GM12872 (cell line): ENCODE measurements around the gene SLC4A9.

Experiments
- TF ChIP-seq, protein P1 (sequence below): IDR thresholded peaks from 3 replicates; pipeline ENCODE4 v1.5.1; 2011; ENCODE audit warnings: low read depth, mild to moderate bottlenecking, low read length, moderate library complexity; ENCODE audit not compliant: insufficient read depth

SLC4A9 gene

DNA sequence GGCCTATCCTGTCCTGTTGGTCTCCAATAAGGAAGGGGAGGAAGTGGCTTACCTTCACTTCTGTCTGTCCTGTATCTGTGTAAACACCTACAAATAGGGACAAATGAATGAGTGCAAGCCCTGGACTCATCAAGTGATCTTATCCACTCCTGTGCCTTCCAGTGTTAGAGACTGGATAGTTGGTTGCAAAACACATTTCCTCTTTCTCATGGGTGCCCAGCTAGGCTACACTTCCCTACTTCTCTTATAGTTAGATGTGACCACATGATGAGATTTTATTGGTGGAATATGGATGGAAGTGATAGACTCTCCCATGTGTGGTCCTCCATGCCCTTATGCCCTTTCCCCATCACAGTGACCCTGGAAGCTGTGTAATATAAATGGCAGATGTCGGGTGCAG, 40.2 kb upstream of the SLC4A9 start:
- TF ChIP-seq, protein P1, sequence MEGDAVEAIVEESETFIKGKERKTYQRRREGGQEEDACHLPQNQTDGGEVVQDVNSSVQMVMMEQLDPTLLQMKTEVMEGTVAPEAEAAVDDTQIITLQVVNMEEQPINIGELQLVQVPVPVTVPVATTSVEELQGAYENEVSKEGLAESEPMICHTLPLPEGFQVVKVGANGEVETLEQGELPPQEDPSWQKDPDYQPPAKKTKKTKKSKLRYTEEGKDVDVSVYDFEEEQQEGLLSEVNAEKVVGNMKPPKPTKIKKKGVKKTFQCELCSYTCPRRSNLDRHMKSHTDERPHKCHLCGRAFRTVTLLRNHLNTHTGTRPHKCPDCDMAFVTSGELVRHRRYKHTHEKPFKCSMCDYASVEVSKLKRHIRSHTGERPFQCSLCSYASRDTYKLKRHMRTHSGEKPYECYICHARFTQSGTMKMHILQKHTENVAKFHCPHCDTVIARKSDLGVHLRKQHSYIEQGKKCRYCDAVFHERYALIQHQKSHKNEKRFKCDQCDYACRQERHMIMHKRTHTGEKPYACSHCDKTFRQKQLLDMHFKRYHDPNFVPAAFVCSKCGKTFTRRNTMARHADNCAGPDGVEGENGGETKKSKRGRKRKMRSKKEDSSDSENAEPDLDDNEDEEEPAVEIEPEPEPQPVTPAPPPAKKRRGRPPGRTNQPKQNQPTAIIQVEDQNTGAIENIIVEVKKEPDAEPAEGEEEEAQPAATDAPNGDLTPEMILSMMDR: no peak

GRCh38 chr5:140321796-140322195, 38.2 kb upstream of the SLC4A9 start:
- TF ChIP-seq, protein P1: no peak

- TF ChIP-seq, protein P1: no peak
Observed at GRCh38 chr5:140322751-140323731, 37.0 kb upstream of the SLC4A9 start.

DNA sequence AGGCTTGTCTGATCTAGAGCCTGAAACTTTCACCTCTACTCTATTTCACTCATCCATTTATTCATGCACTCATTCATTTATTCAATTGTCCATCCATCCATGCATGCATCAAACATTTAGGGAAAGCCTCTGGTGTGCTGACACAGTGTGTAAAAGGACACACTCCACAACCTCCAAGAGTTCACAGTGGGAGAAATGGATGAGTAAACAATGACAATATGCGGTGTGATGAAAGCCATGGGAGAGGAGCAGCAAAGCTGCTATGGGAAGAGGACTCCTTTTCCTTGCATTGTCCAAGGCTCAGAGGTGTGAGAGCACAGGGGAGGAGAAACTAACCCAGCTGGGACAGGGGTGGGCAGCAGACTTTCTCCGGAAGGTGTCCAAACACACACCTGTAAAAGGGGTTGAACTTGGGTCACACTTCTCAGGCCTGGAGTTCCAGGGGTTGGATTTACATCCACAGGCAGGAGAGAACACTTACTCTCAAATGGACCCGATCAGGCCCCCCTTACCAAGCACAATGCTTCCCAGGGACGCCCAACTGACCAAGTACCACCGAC, 35.9 kb upstream of the SLC4A9 start:
- TF ChIP-seq, protein P1: no peak

GRCh38 chr5:140324617-140325241, 35.3 kb upstream of the SLC4A9 start:
- TF ChIP-seq, protein P1: no peak

- TF ChIP-seq, protein P1: no peak
Observed at GRCh38 chr5:140325486-140325885, 34.5 kb upstream of the SLC4A9 start.

GRCh38 chr5:140327589-140327988, 32.4 kb upstream of the SLC4A9 start:
- TF ChIP-seq, protein P1: no peak
